Measurements from ENCODE around the gene POLA2.

POLA2 gene

GRCh38 chr11:65305501-65306268 is 43.9 kb downstream of the POLA2 start:
- no peaks in the 10 kb centered on the region for H3K9me3 ChIP-seq (ENCODE audit: low read depth, low read length)
- DNase-seq (ENCODE audit: low read depth, low spot score) = no peak
- no peak overlapping the region for H3K4me3 ChIP-seq
- TF ChIP-seq POLR2AphosphoS5 (IDR thresholded peaks at IDR 0.05; ENCODE audit: borderline replicate concordance, low read depth, low read length) (no peak), FOXP2 (optimal IDR thresholded peaks at IDR 0.05; ENCODE audit: control extremely low read depth, extremely low read length, insufficient read depth) (no peak), EZH2 (IDR thresholded peaks at IDR 0.05) (no peak)
- no peaks in the 10 kb centered on the region for H3K36me3 ChIP-seq (ENCODE audit: insufficient read depth, low read length)
- H3K9ac ChIP-seq (ENCODE audit: insufficient read length) = no peak overlapping the region
- no peak overlapping the region; the same call in 1 of the 2 replicates for H3K27ac ChIP-seq

GRCh38 chr11:65307298-65308229 is 45.8 kb downstream of the POLA2 start:
- H3K27ac ChIP-seq = no peak overlapping the region

DNA sequence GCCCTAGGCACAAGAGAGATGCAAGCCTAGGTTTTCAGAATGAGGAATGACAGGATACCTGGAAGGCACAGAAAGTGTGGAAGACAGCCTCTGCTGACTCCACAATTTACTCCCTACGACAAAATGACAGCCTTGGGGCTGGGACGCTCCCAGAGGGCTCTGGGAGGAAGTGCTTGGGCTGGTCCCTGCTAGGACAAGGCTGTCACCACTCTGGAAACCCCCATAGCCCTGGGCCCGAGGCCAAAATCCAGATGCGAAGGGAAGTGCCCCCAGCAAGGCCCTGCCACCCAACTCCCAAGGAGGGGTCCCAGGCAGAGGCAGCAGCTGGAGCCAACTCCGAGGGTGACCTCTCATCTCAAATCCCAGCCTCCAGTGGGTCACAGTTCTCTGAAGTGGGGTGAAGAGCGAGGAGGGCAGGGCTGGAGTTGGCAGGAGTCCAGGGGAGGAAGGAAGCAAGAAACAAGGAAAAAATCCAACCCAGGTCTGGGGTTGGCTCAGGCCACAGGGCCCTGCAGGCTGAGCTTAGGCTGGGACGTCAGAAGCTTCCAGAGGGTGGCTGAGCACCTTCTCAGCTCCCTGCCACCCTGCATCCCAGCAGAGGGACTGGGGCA is 46.6 kb downstream of the POLA2 start:
- TF ChIP-seq EZH2 (IDR thresholded peaks at IDR 0.05) (no peak), POLR2AphosphoS5 (IDR thresholded peaks at IDR 0.05; ENCODE audit: borderline replicate concordance, low read depth, low read length) (0 out of 2 replicates have a peak, but pooled peaks have one; percentile 15)
- no peak overlapping the region for H3K4me3 ChIP-seq
- H3K9ac ChIP-seq (ENCODE audit: insufficient read length) = no peak overlapping the region
- DNase-seq (ENCODE audit: low read depth, low spot score) = no peak
- no peak overlapping the region for H3K27ac ChIP-seq
- no peaks in the 10 kb centered on the region for H3K36me3 ChIP-seq (ENCODE audit: insufficient read depth, low read length)
- no peaks in the 10 kb centered on the region for H3K9me3 ChIP-seq (ENCODE audit: low read depth, low read length)

More at GRCh38 chr11:65307298-65308229, 45.8 kb downstream of the POLA2 start:
- DNase-seq (ENCODE audit: low read depth, low spot score) = no peak
- Histone ChIP-seq H3K9me3 (ENCODE audit: low read depth, low read length) (no peaks in the 10 kb centered on the region), H3K4me3 (no peak overlapping the region), H3K9ac (ENCODE audit: insufficient read length) (no peak overlapping the region), H3K36me3 (ENCODE audit: insufficient read depth, low read length) (no peaks in the 10 kb centered on the region)
- TF ChIP-seq FOXP2 (optimal IDR thresholded peaks at IDR 0.05; ENCODE audit: control extremely low read depth, extremely low read length, insufficient read depth) = no peak
- no peak for TF ChIP-seq POLR2AphosphoS5 (IDR thresholded peaks at IDR 0.05; ENCODE audit: borderline replicate concordance, low read depth, low read length)
- TF ChIP-seq EZH2 (IDR thresholded peaks at IDR 0.05) = no peak

- no peaks in the 10 kb centered on the region for H3K36me3 ChIP-seq (ENCODE audit: insufficient read depth, low read length)
- TF ChIP-seq EZH2 (IDR thresholded peaks at IDR 0.05) = no peak
- TF ChIP-seq POLR2AphosphoS5 (IDR thresholded peaks at IDR 0.05; ENCODE audit: borderline replicate concordance, low read depth, low read length) = no peak
- no peak for TF ChIP-seq FOXP2 (optimal IDR thresholded peaks at IDR 0.05; ENCODE audit: control extremely low read depth, extremely low read length, insufficient read depth)
- H3K27ac ChIP-seq = no peak overlapping the region
- no peak overlapping the region for H3K9ac ChIP-seq (ENCODE audit: insufficient read length)
- H3K4me3 ChIP-seq = no peak overlapping the region
- H3K9me3 ChIP-seq (ENCODE audit: low read depth, low read length) = no peaks in the 10 kb centered on the region
- DNase-seq (ENCODE audit: low read depth, low spot score) = no peak
These were observed 47.2 kb downstream of the POLA2 start for GRCh38 chr11:65309006-65309405.

DNA sequence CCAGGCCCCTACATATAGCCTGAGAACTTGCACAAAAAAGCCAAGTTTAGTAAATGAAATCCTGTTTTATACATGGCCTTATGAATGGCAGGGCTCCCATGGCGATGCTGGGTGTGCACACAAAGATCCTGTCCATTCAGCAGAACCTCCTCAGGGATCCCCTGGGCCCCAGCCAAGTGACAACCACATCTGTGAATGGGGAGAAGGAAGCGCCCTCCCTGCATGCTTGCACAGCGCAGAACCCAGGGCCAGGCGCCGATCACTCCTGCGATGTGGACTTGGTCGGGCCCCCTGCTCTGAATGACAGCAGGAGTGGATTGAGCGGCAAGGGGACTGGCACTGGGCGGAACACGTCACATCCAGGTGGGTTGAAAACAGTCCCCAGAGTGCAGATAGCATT is 48.5 kb downstream of the POLA2 start:
- Histone ChIP-seq H3K27ac (no peak overlapping the region), H3K36me3 (ENCODE audit: insufficient read depth, low read length) (no peaks in the 10 kb centered on the region)
- TF ChIP-seq POLR2AphosphoS5 (IDR thresholded peaks at IDR 0.05; ENCODE audit: borderline replicate concordance, low read depth, low read length) (no peak), FOXP2 (optimal IDR thresholded peaks at IDR 0.05; ENCODE audit: control extremely low read depth, extremely low read length, insufficient read depth) (no peak), EZH2 (IDR thresholded peaks at IDR 0.05) (no peak)

DNA sequence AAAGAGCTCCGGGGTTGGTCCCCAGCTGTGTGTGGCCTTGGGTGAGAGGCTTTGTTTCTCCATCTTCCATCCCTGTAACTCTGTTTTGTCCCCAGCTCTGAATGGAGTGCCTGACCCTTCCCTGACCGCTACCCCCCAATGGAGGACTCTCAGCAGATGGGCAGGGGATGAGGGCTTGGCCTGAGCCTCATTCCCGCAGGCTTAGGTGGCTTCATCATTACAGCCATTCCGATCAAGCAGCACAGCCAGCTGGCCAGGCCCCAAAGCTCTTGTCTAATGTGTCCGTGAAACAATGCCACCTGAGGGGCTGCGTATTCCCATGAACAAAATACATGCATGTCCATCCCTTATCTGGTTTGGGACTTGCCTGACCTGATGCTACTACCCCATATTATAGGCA is 49.0 kb downstream of the POLA2 start:
- H3K36me3 ChIP-seq (ENCODE audit: insufficient read depth, low read length) = no peaks in the 10 kb centered on the region
- no peak overlapping the region for H3K27ac ChIP-seq
- no peaks in the 10 kb centered on the region for H3K9me3 ChIP-seq (ENCODE audit: low read depth, low read length)
- no peak overlapping the region for H3K9ac ChIP-seq (ENCODE audit: insufficient read length)
- TF ChIP-seq EZH2 (IDR thresholded peaks at IDR 0.05) = no peak
- no peak for TF ChIP-seq FOXP2 (optimal IDR thresholded peaks at IDR 0.05; ENCODE audit: control extremely low read depth, extremely low read length, insufficient read depth)
- TF ChIP-seq POLR2AphosphoS5 (IDR thresholded peaks at IDR 0.05; ENCODE audit: borderline replicate concordance, low read depth, low read length) = no peak
- H3K4me3 ChIP-seq = no peak overlapping the region
- no peak for DNase-seq (ENCODE audit: low read depth, low spot score)

More for the DNA sequence above, 48.5 kb downstream of the POLA2 start:
- Histone ChIP-seq H3K9ac (ENCODE audit: insufficient read length) (no peak overlapping the region), H3K4me3 (no peak overlapping the region), H3K9me3 (ENCODE audit: low read depth, low read length) (no peaks in the 10 kb centered on the region)
- DNase-seq (ENCODE audit: low read depth, low spot score) = no peak

GRCh38 chr11:65311170-65311678 is 49.5 kb downstream of the POLA2 start:
- H3K27ac ChIP-seq = no peak overlapping the region
- TF ChIP-seq FOXP2 (optimal IDR thresholded peaks at IDR 0.05; ENCODE audit: control extremely low read depth, extremely low read length, insufficient read depth) (no peak), POLR2AphosphoS5 (IDR thresholded peaks at IDR 0.05; ENCODE audit: borderline replicate concordance, low read depth, low read length) (no peak), EZH2 (IDR thresholded peaks at IDR 0.05) (no peak)
- DNase-seq (ENCODE audit: low read depth, low spot score) = no peak

More at GRCh38 chr11:65311170-65311678, 49.5 kb downstream of the POLA2 start:
- H3K4me3 ChIP-seq = no peak overlapping the region
- no peaks in the 10 kb centered on the region for H3K9me3 ChIP-seq (ENCODE audit: low read depth, low read length)
- no peak overlapping the region for H3K9ac ChIP-seq (ENCODE audit: insufficient read length)
- no peaks in the 10 kb centered on the region for H3K36me3 ChIP-seq (ENCODE audit: insufficient read depth, low read length)

Data from SK-N-MC (cell line).